Activated CD4-positive, alpha-beta memory T cell treated with anti-CD3 and anti-CD28 coated beads for 36 hours (primary cell): ENCODE data around the gene CABLES1. TPM values are rescaled to one million over a fixed set of nuclear protein-coding genes. Genes with fewer than 3 reads are reported as not detected.

Source experiments
- CTCF ChIA-PET: fragments of 350-600 bp; sonication (Branson Sonifier 250); formaldehyde crosslinking; loops from one replicate; lab custom pipeline; 2021; ENCODE audit warnings: antibody characterized with exemption, inconsistent platforms; lab: Charles Lee
- POLR2A ChIA-PET: fragments of 350-600 bp; sonication (Branson Sonifier 250); formaldehyde crosslinking; loops from one replicate; lab custom pipeline; 2021; ENCODE audit warnings: antibody characterized with exemption; lab: Charles Lee
- DNase-seq: peaks from one replicate; pipeline ENCODE4 v3.0.0-alpha.2; 2020
- H3K27ac Mint-ChIP-seq: one replicate; pipeline ENCODE4 v1.8.0; 2021; ENCODE audit warnings: mixed read lengths
- H3K27me3 Mint-ChIP-seq: one replicate; pipeline ENCODE4 v1.8.0; 2021; ENCODE audit warnings: mixed read lengths
- H3K36me3 Mint-ChIP-seq: one replicate; pipeline ENCODE4 v1.8.0; 2021; ENCODE audit warnings: mixed read lengths
- H3K4me1 Mint-ChIP-seq: one replicate; pipeline ENCODE4 v1.8.0; 2021; ENCODE audit warnings: low read depth, mixed read lengths
- H3K4me3 Mint-ChIP-seq: one replicate; pipeline ENCODE4 v1.8.0; 2021; ENCODE audit warnings: mild to moderate bottlenecking, mixed read lengths
- H3K9me3 Mint-ChIP-seq: one replicate; pipeline ENCODE4 v1.8.0; 2021; ENCODE audit warnings: mixed read lengths
- intact Hi-C: fragments of 100-400 bp; cut with micrococcal nuclease; formaldehyde crosslinking; loops from one replicate; pipeline ENCODE4 v1.15.1; 2023
- total RNA-seq, 2 experiments: library from RNA; stranded (reverse); gene quantifications; one replicate each; pipeline ENCODE4 v1.2.3, GENCODE V29; 2021

The CABLES1 gene
- total RNA-seq, 2 experiments from 2014 or later = 1.2 to 2.2 TPM

GRCh38 chr18:23300231-23300805 is 165.0 kb downstream of the CABLES1 start:
- Mint-ChIP-seq H3K36me3 (no peaks in the 10 kb centered on the region), H3K27me3 (no peaks in the 10 kb centered on the region), H3K9me3 (no peaks in the 10 kb centered on the region), H3K27ac (no peak overlapping the region), H3K4me1 (peaks cover 2% of the 10 kb centered on the region), H3K4me3 (no peak overlapping the region)
- ChIA-PET POLR2A (no interaction called here), CTCF (no interaction called here)
- intact Hi-C loops = no loop called here
- DNase-seq = no peak

DNA sequence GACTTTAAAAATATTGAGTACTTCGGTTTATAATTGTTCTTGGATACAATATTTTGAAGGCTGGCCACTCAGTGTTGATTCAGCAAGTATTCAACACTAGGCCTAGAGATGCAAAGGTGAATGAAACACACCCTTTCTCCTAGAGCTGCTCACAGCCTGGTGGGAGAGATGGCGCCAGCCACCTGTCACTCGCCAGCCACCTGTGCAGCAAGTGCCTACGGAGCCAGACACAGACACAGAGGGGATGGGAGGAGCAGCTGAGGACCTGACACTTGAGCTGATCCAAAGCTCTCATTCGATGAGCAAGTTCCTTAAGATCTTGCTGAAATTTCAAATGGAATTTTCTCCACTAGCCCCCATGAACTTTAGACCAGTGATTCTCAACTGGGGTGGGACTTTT is 166.7 kb downstream of the CABLES1 start:
- H3K4me1 Mint-ChIP-seq = peaks cover 4% of the 10 kb centered on the region
- ChIA-PET CTCF (no interaction called here), POLR2A (no interaction called here)
- no peak for DNase-seq
- no peaks in the 10 kb centered on the region for H3K27me3 Mint-ChIP-seq
- no peaks in the 10 kb centered on the region for H3K9me3 Mint-ChIP-seq
- no peaks in the 10 kb centered on the region for H3K36me3 Mint-ChIP-seq
- no peak overlapping the region for H3K27ac Mint-ChIP-seq
- intact Hi-C loops = no loop called here
- no peak overlapping the region for H3K4me3 Mint-ChIP-seq

GRCh38 chr18:23302511-23302850 is 167.2 kb downstream of the CABLES1 start:
- H3K4me3 Mint-ChIP-seq = no peak overlapping the region
- H3K27me3 Mint-ChIP-seq = no peaks in the 10 kb centered on the region
- H3K27ac Mint-ChIP-seq = no peak overlapping the region
- CTCF ChIA-PET = no interaction called here
- H3K9me3 Mint-ChIP-seq = no peaks in the 10 kb centered on the region
- H3K36me3 Mint-ChIP-seq = no peaks in the 10 kb centered on the region
- no peak for DNase-seq
- H3K4me1 Mint-ChIP-seq = peaks cover 7% of the 10 kb centered on the region
- POLR2A ChIA-PET = no interaction called here
- intact Hi-C loops = no loop called here

- no peaks in the 10 kb centered on the region for H3K36me3 Mint-ChIP-seq
- POLR2A ChIA-PET = no interaction called here
- no peak for DNase-seq
- intact Hi-C loops = no loop called here
- peaks cover 12% of the 10 kb centered on the region for H3K4me1 Mint-ChIP-seq
- no peaks in the 10 kb centered on the region for H3K27me3 Mint-ChIP-seq
- CTCF ChIA-PET = no interaction called here
- no peaks in the 10 kb centered on the region for H3K9me3 Mint-ChIP-seq
- peak overlapping the region; percentile 15 for H3K27ac Mint-ChIP-seq
- H3K4me3 Mint-ChIP-seq = no peak overlapping the region
Observed at GRCh38 chr18:23302851-23303527, 167.7 kb downstream of the CABLES1 start.

DNA sequence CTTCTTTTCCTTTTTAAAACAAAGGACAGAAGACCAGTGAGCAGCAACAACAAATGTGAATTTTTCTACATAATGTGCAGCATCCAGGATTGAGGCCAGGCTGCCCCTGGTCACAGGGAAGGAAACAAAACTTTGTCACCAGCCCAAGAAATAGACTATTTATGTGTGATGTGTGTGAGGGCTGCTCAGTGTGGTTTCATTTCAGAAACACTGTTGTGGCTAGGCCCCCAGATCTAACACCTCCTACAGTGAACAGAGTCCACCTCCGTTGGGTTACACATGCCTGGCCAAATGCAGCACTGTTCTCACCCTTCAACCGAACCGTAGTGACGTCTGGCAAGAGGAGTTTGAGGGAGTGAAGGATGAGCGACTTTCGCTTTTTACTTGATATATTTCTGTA is 171.5 kb downstream of the CABLES1 start:
- Mint-ChIP-seq H3K9me3 (no peaks in the 10 kb centered on the region), H3K27ac (no peak overlapping the region), H3K4me3 (no peak overlapping the region), H3K4me1 (peaks cover 18% of the 10 kb centered on the region), H3K27me3 (no peaks in the 10 kb centered on the region), H3K36me3 (no peaks in the 10 kb centered on the region)
- DNase-seq = no peak
- ChIA-PET POLR2A (no interaction called here), CTCF (no interaction called here)
- intact Hi-C loops = no loop called here

DNA sequence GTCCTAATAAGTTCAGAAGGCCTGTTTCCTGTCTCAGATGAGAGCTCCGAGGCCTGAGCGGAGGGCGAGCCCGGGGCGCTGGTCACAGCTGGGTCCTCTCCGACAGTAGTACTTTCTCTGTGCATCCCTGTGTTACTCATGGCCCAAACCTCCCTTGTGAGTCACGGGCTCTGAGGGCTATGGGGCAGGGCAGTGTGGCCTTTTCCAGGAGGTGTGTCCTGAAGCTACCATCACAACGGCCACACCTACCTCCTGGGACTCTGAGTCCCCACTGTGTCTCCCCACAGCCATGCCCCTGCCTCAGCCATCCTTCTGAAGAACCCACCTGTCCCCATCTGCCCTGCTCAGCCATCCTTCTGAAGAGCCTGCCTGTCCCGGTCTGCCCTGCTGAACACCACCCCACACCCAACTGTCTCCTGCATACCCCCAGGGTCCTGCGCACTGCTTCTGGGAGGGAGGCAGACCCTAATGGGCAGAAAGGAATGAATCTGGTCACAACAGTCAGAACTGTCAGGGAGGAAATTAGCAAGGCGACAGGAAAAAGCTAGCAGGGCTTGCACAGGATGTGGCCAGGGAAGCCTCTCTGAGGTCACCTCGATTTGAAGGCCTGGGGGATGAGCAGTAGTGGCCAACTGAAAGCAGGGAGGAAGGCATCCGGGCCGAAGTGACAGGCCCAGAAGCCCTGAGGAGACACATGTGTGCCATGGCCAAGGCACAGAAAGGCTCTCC is 172.4 kb downstream of the CABLES1 start:
- Mint-ChIP-seq H3K4me1 (peaks cover 18% of the 10 kb centered on the region), H3K9me3 (no peaks in the 10 kb centered on the region), H3K36me3 (no peaks in the 10 kb centered on the region), H3K27ac (no peak overlapping the region), H3K4me3 (no peak overlapping the region), H3K27me3 (no peaks in the 10 kb centered on the region)
- DNase-seq = peak; percentile 47
- POLR2A ChIA-PET = no interaction called here
- intact Hi-C loops = no loop called here
- CTCF ChIA-PET = no interaction called here

Other genes with a start within 250 kb of the CABLES1 start
- 10 to 100 TPM; 62.5 to 65.3 TPM for gene RBBP8, start 202.2 kb upstream of the CABLES1 start, total RNA-seq